B cell (primary cell): ENCODE data around the gene TNFRSF1B. TPM values are rescaled to one million over a fixed set of nuclear protein-coding genes. Genes with fewer than 3 reads are reported as not detected.
A peak's percentile ranks its signal among the peaks of the same experiment; 100 is the strongest.

ENCODE experiments used
- ATAC-seq: fragments of 200-7000 bp; cut with Tn5 transposase; one replicate; pipeline ENCODE4 v1.10.0; 2021; ENCODE audit warnings: low read depth, mild to moderate bottlenecking, moderate number of reproducible peaks, moderate library complexity
- CTCF ChIA-PET: fragments of 350-600 bp; sonication (Branson Sonifier 250); formaldehyde crosslinking; loops from one replicate; lab custom pipeline; 2021; ENCODE audit warnings: antibody characterized with exemption, inconsistent platforms; lab: Charles Lee
- POLR2A ChIA-PET: fragments of 350-600 bp; sonication (Branson Sonifier 250); formaldehyde crosslinking; loops from one replicate; lab custom pipeline; 2021; ENCODE audit warnings: antibody characterized with exemption; lab: Charles Lee
- DNase-seq: peaks from one replicate; pipeline ENCODE4 v3.0.0; 2013
- H2AFZ ChIP-seq: 2 replicates; pipeline ENCODE4 v1.6.1; 2012; ENCODE audit warnings: mild to moderate bottlenecking, low read depth, low read length; ENCODE audit not compliant: insufficient read depth, poor library complexity, severe bottlenecking
- H3K27ac ChIP-seq, 2 donors: 1 replicate in 1 of 2; 2 replicates in 1 of 2; pipeline ENCODE4 v1.5.1; 2012 to 2013; ENCODE audit warnings: low read length in 2 of 2, mild to moderate bottlenecking in 2 of 2, moderate library complexity in 1 of 2
- H3K27me3 ChIP-seq, 4 experiments: fragments of 200-600 bp in 1 of 4; sonication (generic) in 1 of 4; replicated peaks in 1 of 4; 1 replicate in 2 of 4; 2 replicates in 2 of 4; pipeline versions ENCODE4 v1.6.1 to v1.7.0; 2013 to 2016; ENCODE audit warnings: low read length in 3 of 4, mild to moderate bottlenecking in 2 of 4, mixed read lengths in 1 of 4, moderate library complexity in 1 of 4; ENCODE audit not compliant: insufficient read depth in 4 of 4, control insufficient read depth in 3 of 4; ENCODE audit errors: control extremely low read depth in 1 of 4
- H3K36me3 ChIP-seq, 2 experiments: replicated peaks in 1 of 2; 1 replicate in 1 of 2; 2 replicates in 1 of 2; pipeline versions ENCODE4 v1.6.1 to v1.7.1; 2013; ENCODE audit warnings: low read length in 1 of 2; ENCODE audit not compliant: insufficient read depth in 2 of 2, control insufficient read depth in 1 of 2; ENCODE audit errors: control extremely low read depth in 1 of 2, extremely low read depth in 1 of 2
- H3K4me1 ChIP-seq, 2 donors: fragments of 200-600 bp in 1 of 2; sonication (generic) in 1 of 2; 1 replicate in 1 of 2; 2 replicates in 1 of 2; pipeline versions ENCODE4 v1.5.1 to v1.6.1; 2013 to 2017; ENCODE audit warnings: low read length in 2 of 2; ENCODE audit not compliant: control insufficient read depth in 2 of 2, insufficient read depth in 2 of 2
- H3K4me2 ChIP-seq: replicated peaks from 2 replicates; pipeline ENCODE3; 2012; ENCODE audit warnings: mild to moderate bottlenecking, low read depth, low read length; ENCODE audit not compliant: poor library complexity, severe bottlenecking
- H3K4me3 ChIP-seq, 5 experiments: fragments of 200-600 bp in 1 of 5; sonication (generic) in 1 of 5; 1 replicate in 3 of 5; 2 replicates in 2 of 5; pipeline versions ENCODE4 v1.5.1 to v1.7.0; 2011 to 2016; ENCODE audit warnings: low read length in 4 of 5, mild to moderate bottlenecking in 4 of 5, low read depth in 2 of 5, control low read depth in 1 of 5, moderate library complexity in 1 of 5; ENCODE audit not compliant: insufficient read depth in 1 of 5; ENCODE audit errors: control extremely low read depth in 1 of 5, extremely low read depth in 1 of 5
- H3K79me2 ChIP-seq: fragments of 200-600 bp; sonication (generic); one replicate; pipeline ENCODE4 v1.6.0; 2016; ENCODE audit warnings: low read length; ENCODE audit not compliant: control insufficient read depth, insufficient read depth
- H3K9ac ChIP-seq: fragments of 200-600 bp; sonication (generic); 2 replicates; pipeline ENCODE4 v1.6.1; 2017; ENCODE audit warnings: mild to moderate bottlenecking, low read length, moderate library complexity
- H3K9me3 ChIP-seq, 3 donors: one replicate each; pipeline versions ENCODE4 v1.6.1 to v1.7.1; 2013; ENCODE audit warnings: low read length in 2 of 3; ENCODE audit not compliant: control insufficient read depth in 2 of 3, insufficient read depth in 1 of 3; ENCODE audit errors: control extremely low read depth in 1 of 3
- H4K20me1 ChIP-seq: 2 replicates; pipeline ENCODE4 v1.6.0; 2012; ENCODE audit warnings: mild to moderate bottlenecking, low read length; ENCODE audit not compliant: insufficient read depth, control insufficient read depth, poor library complexity, severe bottlenecking
- H3K27ac Mint-ChIP-seq: one replicate; pipeline ENCODE4 v1.8.0; 2021; ENCODE audit warnings: mixed read lengths
- H3K27me3 Mint-ChIP-seq: one replicate; pipeline ENCODE4 v1.8.0; 2021; ENCODE audit warnings: mixed read lengths
- H3K4me1 Mint-ChIP-seq: one replicate; pipeline ENCODE4 v1.8.0; 2021; ENCODE audit warnings: mixed read lengths
- H3K4me3 Mint-ChIP-seq: one replicate; pipeline ENCODE4 v1.8.0; 2021; ENCODE audit warnings: mixed read lengths
- H3K9me3 Mint-ChIP-seq: one replicate; pipeline ENCODE4 v1.8.0; 2022; ENCODE audit warnings: mixed read lengths; ENCODE audit not compliant: insufficient read depth
- CTCF ChIP-seq: fragments of 200-600 bp; IDR thresholded peaks from one replicate; pipeline ENCODE4 v1.8.0; 2022; ENCODE audit warnings: antibody characterized with exemption, mild to moderate bottlenecking
- EZH2 ChIP-seq: IDR thresholded peaks from 2 replicates; pipeline ENCODE4 v1.6.1; 2012; ENCODE audit warnings: borderline replicate concordance, low read depth, mild to moderate bottlenecking, moderate library complexity, low read length; ENCODE audit not compliant: insufficient read depth, poor library complexity, severe bottlenecking
- WGBS: methylation state at CpG from one replicate; pipeline ENCODE4 v1.1.5; 2013; ENCODE audit warnings: missing lambda C conversion rate; ENCODE audit not compliant: insufficient coverage; 5-methylcytosine and 5-hydroxymethylcytosine counted together
- intact Hi-C: fragments of 100-400 bp; cut with micrococcal nuclease; formaldehyde crosslinking; loops from one replicate; pipeline ENCODE4 v1.10.0; 2022
- polyA plus RNA-seq: library from polyadenylated mRNA; depleted of rRNA; stranded (reverse); fragments of >200 nt; gene quantifications from 2 replicates; pipeline ENCODE4 v1.2.3, GENCODE V29; 2012
- total RNA-seq, 2 donors: library from RNA; stranded (reverse); fragments of 120-200 nt in 1 of 2; gene quantifications; 1 replicate in 1 of 2; 2 replicates in 1 of 2; pipeline versions ENCODE4 v1.2.3 to v1.2.4, GENCODE V29; 2013 to 2022

The TNFRSF1B gene
- total and polyA plus RNA-seq, 2 donors (not counting 1 experiment from before 2014, with no cell fraction given) = 37.7 to 99.4 TPM

GRCh38 chr1:12184008-12184681 lies 17.4 kb downstream of the TNFRSF1B start:
- Mint-ChIP-seq H3K27ac (peak overlapping the region; percentile 87), H3K4me3 (peak overlapping the region; percentile 67), H3K9me3 (no peaks in the 10 kb centered on the region), H3K4me1 (peaks cover 64% of the 10 kb centered on the region), H3K27me3 (no peaks in the 10 kb centered on the region)
- TF ChIP-seq CTCF = peak; percentile 24
- TF ChIP-seq EZH2 = no peak
- Histone ChIP-seq H3K4me3 (no peak overlapping the region), H3K9me3 (no peaks in the 10 kb centered on the region), H3K4me1 (peaks cover 25 to 62% of the 10 kb centered on the region in 2 donors), H3K79me2 (peaks cover 88% of the 10 kb centered on the region), H3K4me2 (peak overlapping the region; percentile 48), H3K36me3 (peaks cover 0 to 39% of the 10 kb centered on the region in 2 experiments), H3K27ac (peak overlapping the region; percentile 26 to 43), H4K20me1 (peaks cover 84% of the 10 kb centered on the region), H2AFZ (no peak overlapping the region), H3K9ac (peak overlapping the region; percentile 14), H3K27me3 (no peaks in the 10 kb centered on the region)
- ChIA-PET POLR2A (interaction anchor here (0.7 to 1.0 kb wide), 2 partner anchors 11 to 60 kb away, joined by 4 to 5 read pairs; no protein-coding TSS in a partner anchor), CTCF (interaction anchor here (0.6 to 8.3 kb wide), 7 partner anchors 12 to 66 kb away, joined by 3 to 96 read pairs (median 4); no protein-coding TSS in a partner anchor)
- DNase-seq (peak; percentile 60), ATAC-seq (peak; percentile 67)
- WGBS = 35% methylated on average over 8 of the region's 10 CpGs
- intact Hi-C loops = loop anchor here (2.0 to 5.0 kb wide), 2 partner anchors 31 to 42 kb away; no protein-coding TSS in a partner anchor
